HL-60 (cell line): Measurements from ENCODE around the gene EMID1.

Experiments used
- DNase-seq, 2 experiments: peaks; one replicate each; pipeline ENCODE4 v3.0.0-alpha.2; 2010 to 2020; ENCODE audit warnings: low read depth in 1 of 2, low spot score in 1 of 2
- H3K27ac ChIP-seq: fragments of 250-450 bp; sonication (Bioruptor Pico); replicated peaks from 2 replicates; pipeline ENCODE4 v1.5.1; 2020; ENCODE audit warnings: mild to moderate bottlenecking, moderate library complexity
- H3K27me3 ChIP-seq: fragments of 250-450 bp; sonication (Bioruptor Pico); 2 replicates; pipeline ENCODE4 v1.5.1; 2021; ENCODE audit warnings: mild to moderate bottlenecking, moderate library complexity; ENCODE audit not compliant: insufficient read depth, poor library complexity, severe bottlenecking
- H3K4me3 ChIP-seq: replicated peaks from 2 replicates; pipeline ENCODE4 v1.5.1; 2011; ENCODE audit warnings: mild to moderate bottlenecking, control low read depth, low read length; ENCODE audit not compliant: insufficient read depth
- GABPA ChIP-seq: IDR thresholded peaks from 2 replicates; pipeline ENCODE4 v1.6.1; 2012; ENCODE audit warnings: low read depth
- POLR2AphosphoS5 ChIP-seq: IDR thresholded peaks from 2 replicates; pipeline ENCODE4 v1.6.1; 2012; ENCODE audit warnings: low read depth
- SPI1 ChIP-seq: IDR thresholded peaks from 2 replicates; pipeline ENCODE4 v1.6.1; 2012; ENCODE audit warnings: low read depth, mild to moderate bottlenecking, borderline replicate concordance
- TF ChIP-seq, protein P1 (sequence below): IDR thresholded peaks from 2 replicates; pipeline ENCODE4 v1.6.1; 2012; ENCODE audit warnings: low read depth; ENCODE audit not compliant: insufficient replicate concordance
- TF ChIP-seq, protein P2 (sequence below): IDR thresholded peaks from one replicate; pipeline ENCODE4 v1.5.1; 2011; ENCODE audit warnings: low read length, control low read depth, inconsistent platforms; ENCODE audit not compliant: insufficient read depth

EMID1 gene

DNA sequence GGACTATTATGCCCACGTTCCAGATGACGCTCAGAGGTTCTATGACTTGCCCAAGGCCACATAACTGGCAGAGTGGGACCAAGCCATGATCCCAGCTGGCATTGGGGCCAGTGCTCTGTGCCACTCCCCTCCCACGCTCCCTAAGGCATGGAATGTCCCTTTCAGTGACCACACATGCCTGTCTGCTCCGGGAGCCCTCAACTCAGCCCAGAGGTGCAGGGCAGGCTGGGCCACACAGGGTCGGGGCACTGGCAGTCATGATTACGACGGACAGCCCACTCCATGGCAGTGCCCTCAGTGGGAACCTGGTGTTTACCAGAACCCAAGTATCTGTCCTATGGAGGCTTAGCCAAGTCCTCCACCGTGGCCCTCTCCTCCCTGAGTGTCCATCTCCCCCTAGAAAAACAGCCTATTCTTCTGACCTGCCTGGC, 52.1 kb downstream of the EMID1 start:
- TF ChIP-seq SPI1 (no peak), POLR2AphosphoS5 (no peak), GABPA (no peak)
- TF ChIP-seq, protein P1, sequence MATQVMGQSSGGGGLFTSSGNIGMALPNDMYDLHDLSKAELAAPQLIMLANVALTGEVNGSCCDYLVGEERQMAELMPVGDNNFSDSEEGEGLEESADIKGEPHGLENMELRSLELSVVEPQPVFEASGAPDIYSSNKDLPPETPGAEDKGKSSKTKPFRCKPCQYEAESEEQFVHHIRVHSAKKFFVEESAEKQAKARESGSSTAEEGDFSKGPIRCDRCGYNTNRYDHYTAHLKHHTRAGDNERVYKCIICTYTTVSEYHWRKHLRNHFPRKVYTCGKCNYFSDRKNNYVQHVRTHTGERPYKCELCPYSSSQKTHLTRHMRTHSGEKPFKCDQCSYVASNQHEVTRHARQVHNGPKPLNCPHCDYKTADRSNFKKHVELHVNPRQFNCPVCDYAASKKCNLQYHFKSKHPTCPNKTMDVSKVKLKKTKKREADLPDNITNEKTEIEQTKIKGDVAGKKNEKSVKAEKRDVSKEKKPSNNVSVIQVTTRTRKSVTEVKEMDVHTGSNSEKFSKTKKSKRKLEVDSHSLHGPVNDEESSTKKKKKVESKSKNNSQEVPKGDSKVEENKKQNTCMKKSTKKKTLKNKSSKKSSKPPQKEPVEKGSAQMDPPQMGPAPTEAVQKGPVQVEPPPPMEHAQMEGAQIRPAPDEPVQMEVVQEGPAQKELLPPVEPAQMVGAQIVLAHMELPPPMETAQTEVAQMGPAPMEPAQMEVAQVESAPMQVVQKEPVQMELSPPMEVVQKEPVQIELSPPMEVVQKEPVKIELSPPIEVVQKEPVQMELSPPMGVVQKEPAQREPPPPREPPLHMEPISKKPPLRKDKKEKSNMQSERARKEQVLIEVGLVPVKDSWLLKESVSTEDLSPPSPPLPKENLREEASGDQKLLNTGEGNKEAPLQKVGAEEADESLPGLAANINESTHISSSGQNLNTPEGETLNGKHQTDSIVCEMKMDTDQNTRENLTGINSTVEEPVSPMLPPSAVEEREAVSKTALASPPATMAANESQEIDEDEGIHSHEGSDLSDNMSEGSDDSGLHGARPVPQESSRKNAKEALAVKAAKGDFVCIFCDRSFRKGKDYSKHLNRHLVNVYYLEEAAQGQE: no peak
- TF ChIP-seq, protein P2, sequence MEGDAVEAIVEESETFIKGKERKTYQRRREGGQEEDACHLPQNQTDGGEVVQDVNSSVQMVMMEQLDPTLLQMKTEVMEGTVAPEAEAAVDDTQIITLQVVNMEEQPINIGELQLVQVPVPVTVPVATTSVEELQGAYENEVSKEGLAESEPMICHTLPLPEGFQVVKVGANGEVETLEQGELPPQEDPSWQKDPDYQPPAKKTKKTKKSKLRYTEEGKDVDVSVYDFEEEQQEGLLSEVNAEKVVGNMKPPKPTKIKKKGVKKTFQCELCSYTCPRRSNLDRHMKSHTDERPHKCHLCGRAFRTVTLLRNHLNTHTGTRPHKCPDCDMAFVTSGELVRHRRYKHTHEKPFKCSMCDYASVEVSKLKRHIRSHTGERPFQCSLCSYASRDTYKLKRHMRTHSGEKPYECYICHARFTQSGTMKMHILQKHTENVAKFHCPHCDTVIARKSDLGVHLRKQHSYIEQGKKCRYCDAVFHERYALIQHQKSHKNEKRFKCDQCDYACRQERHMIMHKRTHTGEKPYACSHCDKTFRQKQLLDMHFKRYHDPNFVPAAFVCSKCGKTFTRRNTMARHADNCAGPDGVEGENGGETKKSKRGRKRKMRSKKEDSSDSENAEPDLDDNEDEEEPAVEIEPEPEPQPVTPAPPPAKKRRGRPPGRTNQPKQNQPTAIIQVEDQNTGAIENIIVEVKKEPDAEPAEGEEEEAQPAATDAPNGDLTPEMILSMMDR: no peak
- no peaks in the 10 kb centered on the region for H3K27me3 ChIP-seq
- H3K4me3 ChIP-seq: no peak overlapping the region
- H3K27ac ChIP-seq: no peak overlapping the region
- DNase-seq: no peak

DNA sequence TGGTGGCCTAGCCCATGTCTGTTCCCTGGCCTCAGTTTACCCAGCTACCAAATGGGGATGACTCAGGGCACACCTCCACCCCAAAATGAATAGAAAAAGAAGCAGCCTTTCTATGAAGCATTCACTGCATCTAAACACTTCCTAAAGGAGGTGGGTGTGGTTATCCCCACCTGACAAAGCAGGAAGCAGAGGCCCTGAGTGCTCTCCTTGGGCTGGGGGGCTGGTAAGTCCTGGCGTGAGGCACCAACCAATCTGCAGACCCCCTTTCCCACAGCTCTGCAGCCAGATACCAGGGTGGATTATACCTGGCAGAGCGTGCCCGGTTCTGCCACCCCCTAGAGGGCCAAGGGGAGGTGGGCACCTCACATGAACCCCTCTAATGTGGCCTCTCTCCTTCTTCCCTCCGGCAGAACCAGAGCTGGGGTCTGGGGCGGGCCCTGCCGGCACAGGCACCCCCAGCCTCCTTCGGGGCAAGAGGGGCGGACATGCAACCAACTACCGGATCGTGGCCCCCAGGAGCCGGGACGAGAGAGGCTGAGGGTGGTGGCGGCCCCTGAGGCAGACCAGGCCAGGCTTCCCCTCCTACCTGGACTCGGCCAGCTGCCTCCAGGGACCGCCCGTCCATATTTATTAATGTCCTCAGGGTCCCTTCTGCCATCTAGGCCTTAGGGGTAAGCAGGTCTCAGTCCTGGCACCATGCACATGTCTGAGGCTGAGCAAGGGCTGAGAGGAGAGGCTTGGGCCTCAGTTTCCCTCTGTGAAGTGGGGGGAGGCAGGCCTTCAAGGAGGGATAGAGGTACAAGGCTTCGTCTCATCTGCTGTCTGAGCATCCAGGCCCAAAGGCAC, 52.9 kb downstream of the EMID1 start:
- DNase-seq: no peak
- no peak for TF ChIP-seq GABPA
- TF ChIP-seq, protein P2: no peak
- TF ChIP-seq, protein P1: no peak
- TF ChIP-seq POLR2AphosphoS5: no peak
- no peak for TF ChIP-seq SPI1
- no peak overlapping the region for H3K4me3 ChIP-seq
- H3K27ac ChIP-seq: no peak overlapping the region
- H3K27me3 ChIP-seq: no peaks in the 10 kb centered on the region

DNA sequence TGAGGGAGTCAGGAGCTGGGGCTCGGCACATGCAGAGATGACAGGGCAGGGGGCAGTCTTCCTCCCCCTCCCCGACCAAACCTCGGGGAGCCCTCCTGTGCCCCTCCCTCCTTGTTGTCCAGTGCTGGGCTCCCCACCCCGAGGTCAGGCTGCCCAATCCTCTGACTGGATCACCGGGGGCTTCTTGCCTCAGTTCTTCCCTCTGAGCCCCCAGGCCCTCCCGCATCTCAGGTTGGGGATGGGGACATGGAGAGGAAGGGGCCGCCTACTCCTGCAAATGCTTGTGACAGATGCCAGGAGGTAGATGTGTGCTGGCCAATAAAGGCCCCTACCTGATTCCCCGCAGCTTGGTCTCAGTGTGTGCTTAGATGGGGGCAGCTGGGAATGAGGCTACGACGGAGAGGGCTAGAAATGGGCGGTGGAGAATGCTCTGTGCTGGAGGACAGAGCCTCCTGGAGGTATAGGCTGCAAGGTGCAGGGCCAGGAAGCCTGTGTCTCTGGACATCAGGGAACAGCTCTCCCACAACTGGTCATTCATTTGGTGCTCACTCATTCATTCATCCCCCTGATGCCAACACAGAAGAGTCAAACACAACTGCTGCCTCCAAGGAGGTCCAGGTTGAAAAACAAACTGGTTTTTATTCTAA, 53.7 kb downstream of the EMID1 start:
- Histone ChIP-seq H3K27me3 (no peaks in the 10 kb centered on the region), H3K4me3 (no peak overlapping the region), H3K27ac (no peak overlapping the region)
- no peak for TF ChIP-seq GABPA
- TF ChIP-seq, protein P2: no peak
- TF ChIP-seq, protein P1: no peak
- no peak for TF ChIP-seq POLR2AphosphoS5
- TF ChIP-seq SPI1: no peak
- DNase-seq: no peak
